Bronchial epithelial cell (primary cell): ENCODE data around the gene JAG1. TPM values are rescaled to one million over a fixed set of nuclear protein-coding genes. Genes with fewer than 3 reads are reported as not detected.

Experiments used
- DNase-seq: peaks from one replicate; pipeline ENCODE4 v3.0.0-alpha.2; 2010; ENCODE audit warnings: low read depth
- FAIRE-seq: peaks from 2 replicates; lab custom pipeline; 2011; peaks lifted over from hg19 to GRCh38; lab: Jason Lieb, UNC
- H3K27me3 ChIP-seq: 2 replicates; pipeline ENCODE4 v1.5.1; 2011; ENCODE audit warnings: low read length; ENCODE audit not compliant: control insufficient read depth, insufficient read depth
- H3K36me3 ChIP-seq: 2 replicates; pipeline ENCODE4 v1.5.1; 2011; ENCODE audit warnings: low read length; ENCODE audit not compliant: control insufficient read depth, insufficient read depth
- H3K4me3 ChIP-seq: 2 replicates; pipeline ENCODE4 v1.5.1; 2011; ENCODE audit warnings: mild to moderate bottlenecking, low read depth, low read length, control low read depth
- total RNA-seq: library from RNA; depleted of rRNA; stranded (reverse); fragments of >200 nt; gene quantifications from 2 replicates; pipeline ENCODE4 v1.2.1, GENCODE V29; 2014
- TF ChIP-seq, protein P1 (sequence below): IDR thresholded peaks from 2 replicates; pipeline ENCODE4 v1.5.1; 2011; ENCODE audit warnings: mild to moderate bottlenecking, moderate library complexity, low read length, control low read depth, inconsistent platforms; ENCODE audit not compliant: insufficient read depth, severe bottlenecking

Gene JAG1
- total RNA-seq, 1 donor from 2014 or later = 310 TPM

- no peaks in the 10 kb centered on the region for H3K27me3 ChIP-seq
- H3K4me3 ChIP-seq = peak overlapping the region; percentile 90
- H3K36me3 ChIP-seq = peaks cover 13% of the 10 kb centered on the region
- DNase-seq (no peak), FAIRE-seq (no peak)
- TF ChIP-seq, protein P1, sequence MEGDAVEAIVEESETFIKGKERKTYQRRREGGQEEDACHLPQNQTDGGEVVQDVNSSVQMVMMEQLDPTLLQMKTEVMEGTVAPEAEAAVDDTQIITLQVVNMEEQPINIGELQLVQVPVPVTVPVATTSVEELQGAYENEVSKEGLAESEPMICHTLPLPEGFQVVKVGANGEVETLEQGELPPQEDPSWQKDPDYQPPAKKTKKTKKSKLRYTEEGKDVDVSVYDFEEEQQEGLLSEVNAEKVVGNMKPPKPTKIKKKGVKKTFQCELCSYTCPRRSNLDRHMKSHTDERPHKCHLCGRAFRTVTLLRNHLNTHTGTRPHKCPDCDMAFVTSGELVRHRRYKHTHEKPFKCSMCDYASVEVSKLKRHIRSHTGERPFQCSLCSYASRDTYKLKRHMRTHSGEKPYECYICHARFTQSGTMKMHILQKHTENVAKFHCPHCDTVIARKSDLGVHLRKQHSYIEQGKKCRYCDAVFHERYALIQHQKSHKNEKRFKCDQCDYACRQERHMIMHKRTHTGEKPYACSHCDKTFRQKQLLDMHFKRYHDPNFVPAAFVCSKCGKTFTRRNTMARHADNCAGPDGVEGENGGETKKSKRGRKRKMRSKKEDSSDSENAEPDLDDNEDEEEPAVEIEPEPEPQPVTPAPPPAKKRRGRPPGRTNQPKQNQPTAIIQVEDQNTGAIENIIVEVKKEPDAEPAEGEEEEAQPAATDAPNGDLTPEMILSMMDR = no peak
Observed at GRCh38 chr20:10673176-10673841, 490 bp downstream of the JAG1 start.

- TF ChIP-seq, protein P1 = no peak
- DNase-seq (no peak), FAIRE-seq (no peak)
- no peaks in the 10 kb centered on the region for H3K27me3 ChIP-seq
- peak overlapping the region; percentile 90 for H3K4me3 ChIP-seq
- peaks cover 13% of the 10 kb centered on the region for H3K36me3 ChIP-seq
Observed at GRCh38 chr20:10672624-10673127, 1.1 kb downstream of the JAG1 start.

DNA sequence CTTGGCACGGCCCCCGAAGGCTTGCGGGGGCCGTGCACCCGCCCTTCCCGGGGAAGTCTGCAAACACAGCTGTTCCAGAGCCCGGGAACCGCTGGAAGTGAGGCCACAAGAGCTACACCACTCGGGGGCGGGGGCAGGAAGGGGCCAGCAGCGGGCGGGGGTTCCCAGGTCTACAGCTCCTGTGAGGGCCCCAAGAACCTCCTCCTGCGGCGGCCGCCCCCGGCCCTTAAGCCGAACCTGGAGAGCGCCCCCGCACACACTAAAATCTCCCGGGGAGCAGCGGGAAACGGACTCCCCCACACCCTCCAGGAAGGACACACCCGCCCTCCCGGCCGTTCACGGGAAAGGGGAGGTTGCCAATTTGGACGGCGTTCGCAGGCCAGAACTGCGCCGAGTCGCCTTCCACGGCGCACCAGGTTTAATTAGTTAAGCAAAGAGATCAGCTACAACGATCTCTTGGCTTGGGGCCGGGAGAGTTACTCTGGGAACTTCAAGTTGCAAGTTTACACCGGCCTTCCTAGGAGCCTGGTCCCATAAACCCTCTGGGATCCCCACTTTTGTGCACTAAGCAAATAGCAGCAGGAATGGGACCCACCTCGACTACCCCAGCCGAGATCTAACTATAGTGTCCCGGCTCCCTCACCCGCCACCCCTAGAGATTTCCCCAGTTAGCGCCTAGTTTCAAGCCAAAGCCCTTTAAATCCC lies 1.7 kb downstream of the JAG1 start:
- no peak for FAIRE-seq
- Histone ChIP-seq H3K27me3 (no peaks in the 10 kb centered on the region), H3K4me3 (peak overlapping the region; percentile 90), H3K36me3 (peaks cover 14% of the 10 kb centered on the region)
- no peak for DNase-seq
- TF ChIP-seq, protein P1 = no peak

DNA sequence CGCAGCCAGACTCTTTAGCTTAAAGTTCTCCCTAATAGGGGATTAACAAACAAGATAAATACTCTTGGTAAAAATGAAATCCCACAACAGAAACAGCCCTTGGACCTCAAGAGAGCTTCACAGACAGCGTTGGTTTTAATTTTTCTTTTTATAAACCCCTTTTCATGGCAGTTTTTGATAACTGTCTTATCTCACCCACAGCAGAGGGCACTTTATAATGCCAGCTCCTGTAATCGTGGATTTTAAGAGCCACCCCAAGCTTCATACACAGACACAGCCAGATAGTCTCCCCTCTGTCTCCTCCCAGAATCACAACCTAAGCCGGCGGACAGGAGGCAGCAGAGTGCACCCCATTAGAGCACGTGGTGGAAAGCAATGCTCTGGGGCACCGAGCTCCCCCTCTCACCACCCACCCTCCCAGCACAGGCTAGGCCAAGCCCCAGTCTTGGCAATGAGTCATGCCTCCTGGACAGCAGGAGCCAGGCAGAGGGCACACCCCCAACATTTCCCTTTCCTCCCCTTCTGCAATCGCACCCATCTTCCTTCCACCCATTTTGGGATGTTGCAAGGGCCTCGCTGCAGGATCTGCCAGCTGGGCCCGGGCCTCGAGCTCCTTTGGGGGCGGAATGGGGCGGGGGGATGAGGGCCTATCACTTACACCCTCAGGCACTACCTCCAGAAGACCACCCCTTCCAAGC lies 2.4 kb downstream of the JAG1 start:
- no peak for FAIRE-seq
- Histone ChIP-seq H3K27me3 (no peaks in the 10 kb centered on the region), H3K36me3 (peaks cover 18% of the 10 kb centered on the region), H3K4me3 (peak overlapping the region; percentile 90)
- peak; percentile 90 for DNase-seq
- TF ChIP-seq, protein P1 = peak; percentile 79

- FAIRE-seq = no peak
- peaks cover 18% of the 10 kb centered on the region for H3K36me3 ChIP-seq
- H3K4me3 ChIP-seq = peak overlapping the region; percentile 90
- TF ChIP-seq, protein P1 = no peak
- no peaks in the 10 kb centered on the region for H3K27me3 ChIP-seq
- no peak for DNase-seq
Observed at GRCh38 chr20:10670501-10671220, 3.1 kb downstream of the JAG1 start.
